H9 (cell line): ENCODE data around the gene IFI27L1. TPM values are rescaled to one million over a fixed set of nuclear protein-coding genes. Genes with fewer than 3 reads are reported as not detected.

Experiments used
- DNase-seq: peaks from one replicate; pipeline ENCODE4 v3.0.0-alpha.2; 2017
- H2AFZ ChIP-seq: one replicate; pipeline ENCODE4 v1.6.1; 2013; ENCODE audit warnings: mild to moderate bottlenecking, low read length, control low read depth, moderate library complexity
- H2AK5ac ChIP-seq: 2 replicates; pipeline ENCODE4 v1.6.1; 2013; ENCODE audit warnings: low read length, control low read depth, mixed read lengths; ENCODE audit not compliant: insufficient read length
- H2BK120ac ChIP-seq: one replicate; pipeline ENCODE4 v1.6.1; 2013; ENCODE audit warnings: low read depth, mild to moderate bottlenecking, low read length, control low read depth, inconsistent platforms; ENCODE audit not compliant: poor library complexity, severe bottlenecking
- H2BK12ac ChIP-seq: 2 replicates; pipeline ENCODE4 v1.6.1; 2013; ENCODE audit warnings: low read length, control low read depth, mixed read lengths, low read depth; ENCODE audit not compliant: insufficient read length
- H2BK15ac ChIP-seq: 2 replicates; pipeline ENCODE4 v1.6.1; 2013; ENCODE audit warnings: low read depth, low read length, control low read depth
- H2BK20ac ChIP-seq: one replicate; pipeline ENCODE4 v1.6.1; 2013; ENCODE audit warnings: low read depth, mild to moderate bottlenecking, low read length, control low read depth, inconsistent platforms; ENCODE audit not compliant: poor library complexity, severe bottlenecking
- H2BK5ac ChIP-seq: 2 replicates; pipeline ENCODE4 v1.6.1; 2013; ENCODE audit warnings: low read length, control low read depth, mixed read lengths; ENCODE audit not compliant: insufficient read length
- H3K14ac ChIP-seq: 2 replicates; pipeline ENCODE4 v1.6.1; 2013; ENCODE audit warnings: low read length, control low read depth; ENCODE audit not compliant: insufficient read depth
- H3K18ac ChIP-seq: 2 replicates; pipeline ENCODE4 v1.6.1; 2013; ENCODE audit warnings: low read depth, mild to moderate bottlenecking, mixed read lengths, low read length, control low read depth; ENCODE audit not compliant: insufficient read length
- H3K23ac ChIP-seq: 2 replicates; pipeline ENCODE4 v1.6.1; 2013; ENCODE audit warnings: low read length, control low read depth, mixed read lengths, low read depth; ENCODE audit not compliant: insufficient read length
- H3K23me2 ChIP-seq: 2 replicates; pipeline ENCODE4 v1.6.1; 2013; ENCODE audit warnings: low read depth, mild to moderate bottlenecking, mixed read lengths, low read length, control low read depth; ENCODE audit not compliant: insufficient read length, poor library complexity, severe bottlenecking
- H3K27ac ChIP-seq: 2 replicates; pipeline ENCODE4 v1.5.1; 2013; ENCODE audit warnings: low read length, control low read depth, mixed read lengths, low read depth; ENCODE audit not compliant: insufficient read length
- H3K27me3 ChIP-seq: 2 replicates; pipeline ENCODE4 v1.6.1; 2013; ENCODE audit warnings: low read length, control low read depth, inconsistent platforms; ENCODE audit not compliant: insufficient read depth
- H3K4ac ChIP-seq: 2 replicates; pipeline ENCODE4 v1.6.1; 2013; ENCODE audit warnings: low read depth, mild to moderate bottlenecking, control low read depth, inconsistent platforms, low read length, moderate library complexity
- H3K4me1 ChIP-seq: 2 replicates; pipeline ENCODE4 v1.6.1; 2013; ENCODE audit warnings: low read length, control low read depth, inconsistent platforms; ENCODE audit not compliant: insufficient read depth
- H3K4me2 ChIP-seq: 2 replicates; pipeline ENCODE4 v1.6.1; 2013; ENCODE audit warnings: low read length, control low read depth, mixed read lengths; ENCODE audit not compliant: insufficient read length, insufficient read depth
- H3K56ac ChIP-seq: 2 replicates; pipeline ENCODE4 v1.6.1; 2013; ENCODE audit warnings: low read depth, mild to moderate bottlenecking, mixed read lengths, low read length, control low read depth; ENCODE audit not compliant: insufficient read length
- H3K79me1 ChIP-seq: 2 replicates; pipeline ENCODE4 v1.6.1; 2013; ENCODE audit warnings: low read depth, mild to moderate bottlenecking, moderate library complexity, low read length, control low read depth, inconsistent platforms; ENCODE audit not compliant: insufficient read depth, poor library complexity, severe bottlenecking
- H3K79me2 ChIP-seq: 2 replicates; pipeline ENCODE4 v1.6.1; 2013; ENCODE audit warnings: low read length, control low read depth, inconsistent platforms; ENCODE audit not compliant: insufficient read depth
- H3K9ac ChIP-seq: 2 replicates; pipeline ENCODE4 v1.6.1; 2013; ENCODE audit warnings: low read length, control low read depth, mixed read lengths; ENCODE audit not compliant: insufficient read length; ENCODE audit errors: extremely low read depth
- H3K9me3 ChIP-seq: one replicate; pipeline ENCODE4 v1.6.1; 2013; ENCODE audit warnings: low read depth, low read length, inconsistent platforms; ENCODE audit not compliant: control insufficient read depth
- H3T11ph ChIP-seq: one replicate; pipeline ENCODE4 v1.6.1; 2013; ENCODE audit warnings: mild to moderate bottlenecking, low read length, control low read depth, inconsistent platforms
- H4K20me1 ChIP-seq: one replicate; pipeline ENCODE4 v1.6.1; 2013; ENCODE audit not compliant: control insufficient read depth, insufficient read length, insufficient read depth
- H4K5ac ChIP-seq: 2 replicates; pipeline ENCODE4 v1.6.1; 2013; ENCODE audit warnings: low read depth, mild to moderate bottlenecking, mixed read lengths, low read length, control low read depth; ENCODE audit not compliant: insufficient read length
- H4K8ac ChIP-seq: replicated peaks from 2 replicates; pipeline ENCODE4 v1.6.1; 2013; ENCODE audit warnings: low read length, control low read depth, mixed read lengths, low read depth; ENCODE audit not compliant: insufficient read length
- H4K91ac ChIP-seq: 2 replicates; pipeline ENCODE4 v1.6.1; 2013; ENCODE audit warnings: low read depth, mild to moderate bottlenecking, moderate library complexity, mixed read lengths, low read length, control low read depth; ENCODE audit not compliant: insufficient read length
- H3K27ac Mint-ChIP-seq, 3 experiments: 2 replicates in 2 of 3; 3 replicates in 1 of 3; pipeline ENCODE4 v1.8.0; 2020 to 2021; ENCODE audit warnings: mixed read lengths in 3 of 3, mild to moderate bottlenecking in 1 of 3, moderate library complexity in 1 of 3
- H3K27me3 Mint-ChIP-seq: 2 replicates; pipeline ENCODE4 v1.8.0; 2021; ENCODE audit warnings: low read depth, mild to moderate bottlenecking, moderate library complexity, mixed read lengths
- H3K36me3 Mint-ChIP-seq, 3 experiments: 2 replicates in 2 of 3; 3 replicates in 1 of 3; pipeline ENCODE4 v1.8.0; 2020 to 2021; ENCODE audit warnings: low read depth in 3 of 3, mixed read lengths in 3 of 3; ENCODE audit not compliant: insufficient read depth in 1 of 3
- H3K4me1 Mint-ChIP-seq, 2 experiments: 2 replicates each; pipeline ENCODE4 v1.8.0; 2020; ENCODE audit warnings: mixed read lengths in 2 of 2
- H3K4me3 Mint-ChIP-seq, 2 experiments: 2 replicates in 1 of 2; 3 replicates in 1 of 2; pipeline ENCODE4 v1.8.0; 2020 to 2021; ENCODE audit warnings: mild to moderate bottlenecking in 2 of 2, mixed read lengths in 2 of 2, moderate library complexity in 1 of 2
- H3K9me3 Mint-ChIP-seq, 2 experiments: 2 replicates in 1 of 2; 3 replicates in 1 of 2; pipeline ENCODE4 v1.8.0; 2020; ENCODE audit warnings: mild to moderate bottlenecking in 2 of 2, mixed read lengths in 2 of 2, moderate library complexity in 1 of 2
- WGBS: extraction: QIAGEN DNeasy Blood & Tissue Kit; methylation state at CpG from one replicate; pipeline ENCODE4 v1.1.7; 2013; ENCODE audit warnings: missing lambda C conversion rate, low lambda C conversion rate, mixed read lengths; ENCODE audit not compliant: insufficient read length; ENCODE audit errors: extremely low coverage; 5-methylcytosine and 5-hydroxymethylcytosine counted together
- total RNA-seq: library from RNA; stranded (reverse); gene quantifications from 2 replicates; pipeline ENCODE4 v1.2.1, GENCODE V29; 2021
- TF ChIP-seq, protein P1 (sequence below): fragments of 200-600 bp; sonication (generic); conservative IDR thresholded peaks from 3 replicates; pipeline ENCODE4 v1.8.0; 2021; ENCODE audit warnings: antibody characterized with exemption, mild to moderate bottlenecking

Gene IFI27L1
- total RNA-seq, 1 experiment from 2014 or later, result 27.4 TPM

DNA sequence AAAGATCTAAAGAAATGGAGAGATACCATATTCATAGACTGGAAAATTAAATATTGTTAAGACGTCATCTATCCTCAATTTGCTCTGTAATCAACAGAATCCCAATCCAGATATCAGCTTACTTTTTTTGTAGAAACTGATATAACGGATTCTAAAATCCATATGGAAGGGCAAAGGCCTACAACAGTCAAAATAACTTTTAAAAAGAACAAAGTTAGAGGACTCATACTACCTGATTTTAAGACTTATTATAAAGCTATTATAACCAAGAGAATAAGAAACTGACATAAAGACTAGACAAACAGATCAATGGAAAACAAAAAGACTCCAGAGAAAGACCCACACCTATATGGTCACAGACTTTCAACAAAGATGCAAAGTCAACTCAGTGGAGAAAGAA lies 6.1 kb upstream of the IFI27L1 start:
- no peak overlapping the region for H4K5ac ChIP-seq
- TF ChIP-seq, protein P1, sequence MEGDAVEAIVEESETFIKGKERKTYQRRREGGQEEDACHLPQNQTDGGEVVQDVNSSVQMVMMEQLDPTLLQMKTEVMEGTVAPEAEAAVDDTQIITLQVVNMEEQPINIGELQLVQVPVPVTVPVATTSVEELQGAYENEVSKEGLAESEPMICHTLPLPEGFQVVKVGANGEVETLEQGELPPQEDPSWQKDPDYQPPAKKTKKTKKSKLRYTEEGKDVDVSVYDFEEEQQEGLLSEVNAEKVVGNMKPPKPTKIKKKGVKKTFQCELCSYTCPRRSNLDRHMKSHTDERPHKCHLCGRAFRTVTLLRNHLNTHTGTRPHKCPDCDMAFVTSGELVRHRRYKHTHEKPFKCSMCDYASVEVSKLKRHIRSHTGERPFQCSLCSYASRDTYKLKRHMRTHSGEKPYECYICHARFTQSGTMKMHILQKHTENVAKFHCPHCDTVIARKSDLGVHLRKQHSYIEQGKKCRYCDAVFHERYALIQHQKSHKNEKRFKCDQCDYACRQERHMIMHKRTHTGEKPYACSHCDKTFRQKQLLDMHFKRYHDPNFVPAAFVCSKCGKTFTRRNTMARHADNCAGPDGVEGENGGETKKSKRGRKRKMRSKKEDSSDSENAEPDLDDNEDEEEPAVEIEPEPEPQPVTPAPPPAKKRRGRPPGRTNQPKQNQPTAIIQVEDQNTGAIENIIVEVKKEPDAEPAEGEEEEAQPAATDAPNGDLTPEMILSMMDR, result no peak
- peaks cover 20% of the 10 kb centered on the region in 2 experiments for H3K4me1 Mint-ChIP-seq

More for the DNA sequence above, 6.1 kb upstream of the IFI27L1 start:
- no peak overlapping the region for H3K4me2 ChIP-seq
- no peak overlapping the region for H2AFZ ChIP-seq
- H3K4ac ChIP-seq, result no peak overlapping the region
- H3K9ac ChIP-seq, result no peak overlapping the region
- no peak overlapping the region for H3K14ac ChIP-seq
- no peak overlapping the region for H3K56ac ChIP-seq
- Mint-ChIP-seq H3K36me3 (peaks cover 65 to 68% (median 67%) of the 10 kb centered on the region in 3 experiments), H3K27ac (no peak overlapping the region), H3K4me3 (no peak overlapping the region), H3K27me3 (no peaks in the 10 kb centered on the region), H3K9me3 (peaks cover 35 to 36% of the 10 kb centered on the region in 2 experiments)
- H3K27ac ChIP-seq, result no peak overlapping the region
- no peak for DNase-seq
- no peak overlapping the region for H3K18ac ChIP-seq
- peaks cover 4% of the 10 kb centered on the region for H3K79me1 ChIP-seq
- no peak overlapping the region for H4K8ac ChIP-seq
- no peak overlapping the region for H2BK5ac ChIP-seq
- H2BK15ac ChIP-seq, result no peak overlapping the region
- H3K79me2 ChIP-seq, result peaks cover 39% of the 10 kb centered on the region
- no peaks in the 10 kb centered on the region; the same call in 1 of the 2 replicates for H3K4me1 ChIP-seq
- peaks cover 4% of the 10 kb centered on the region for H4K20me1 ChIP-seq
- H3K9me3 ChIP-seq, result no peaks in the 10 kb centered on the region
- no CpG with 5 or more reads among the region's 2 CpGs for WGBS
- H2AK5ac ChIP-seq, result no peak overlapping the region
- H2BK12ac ChIP-seq, result no peak overlapping the region
- H2BK120ac ChIP-seq, result no peak overlapping the region
- H3K23ac ChIP-seq, result no peak overlapping the region
- no peak overlapping the region for H2BK20ac ChIP-seq
- peaks cover under 1% of the 10 kb centered on the region for H3K23me2 ChIP-seq
- H3T11ph ChIP-seq, result no peak overlapping the region
- H3K27me3 ChIP-seq, result no peaks in the 10 kb centered on the region
- no peak overlapping the region for H4K91ac ChIP-seq
